Immature natural killer cell (primary cell): Measurements from ENCODE around the gene HP. TPM values are rescaled to one million over a fixed set of nuclear protein-coding genes. Genes with fewer than 3 reads are reported as not detected.

Experiments
- DNase-seq, 3 donors: peaks; one replicate each; pipeline ENCODE4 v3.0.0; 2022; ENCODE audit warnings: mixed read lengths in 1 of 3
- H3K27ac Mint-ChIP-seq, 6 donors: one replicate each; pipeline ENCODE4 v1.8.0; 2020; ENCODE audit warnings: mixed read lengths in 6 of 6, mild to moderate bottlenecking in 5 of 6, inconsistent platforms in 4 of 6, moderate library complexity in 3 of 6
- H3K27me3 Mint-ChIP-seq, 3 donors: one replicate each; pipeline ENCODE4 v1.8.0; 2020 to 2021; ENCODE audit warnings: low read depth in 3 of 3, mild to moderate bottlenecking in 3 of 3, mixed read lengths in 3 of 3, moderate library complexity in 3 of 3, inconsistent platforms in 1 of 3
- H3K36me3 Mint-ChIP-seq, 3 donors: one replicate each; pipeline ENCODE4 v1.8.0; 2020; ENCODE audit warnings: mixed read lengths in 3 of 3, inconsistent platforms in 2 of 3, mild to moderate bottlenecking in 2 of 3
- H3K4me1 Mint-ChIP-seq, 2 donors: one replicate each; pipeline ENCODE4 v1.8.0; 2020; ENCODE audit warnings: inconsistent platforms in 2 of 2, mild to moderate bottlenecking in 2 of 2, mixed read lengths in 2 of 2, moderate library complexity in 1 of 2
- H3K4me3 Mint-ChIP-seq, 5 donors: one replicate each; pipeline ENCODE4 v1.8.0; 2020; ENCODE audit warnings: mild to moderate bottlenecking in 5 of 5, mixed read lengths in 5 of 5, inconsistent platforms in 3 of 5, moderate library complexity in 3 of 5
- H3K9me3 Mint-ChIP-seq, 6 donors: one replicate each; pipeline ENCODE4 v1.8.0; 2020; ENCODE audit warnings: mild to moderate bottlenecking in 6 of 6, mixed read lengths in 6 of 6, inconsistent platforms in 4 of 6, moderate library complexity in 3 of 6
- polyA plus RNA-seq, 3 donors: library from polyadenylated mRNA; unstranded; fragments of 300-500 nt; fragmentation: Illumina TruSeq; gene quantifications; one replicate each; pipeline ENCODE4 v1.2.3, GENCODE V29; 2021

The HP gene
- polyA plus RNA-seq, 3 donors from 2014 or later, result not detected

GRCh38 chr16:72024862-72025382 is 29.4 kb upstream of the HP start:
- Mint-ChIP-seq H3K27ac (peak overlapping the region in 1 of 6 donors; percentile 3), H3K36me3 (peaks cover 10 to 23% (median 10%) of the 10 kb centered on the region in 3 donors), H3K4me1 (no peaks in the 10 kb centered on the region), H3K4me3 (no peak overlapping the region), H3K9me3 (no peaks in the 10 kb centered on the region), H3K27me3 (peaks cover 0 to 2% (median 0%) of the 10 kb centered on the region in 3 donors)
- no peak for DNase-seq

- Mint-ChIP-seq H3K27ac (peak overlapping the region in 1 of 6 donors; percentile 46), H3K36me3 (peaks cover 10 to 23% (median 10%) of the 10 kb centered on the region in 3 donors), H3K4me1 (no peaks in the 10 kb centered on the region), H3K27me3 (peaks cover 0 to 2% (median 0%) of the 10 kb centered on the region in 3 donors), H3K4me3 (no peak overlapping the region), H3K9me3 (no peaks in the 10 kb centered on the region)
- DNase-seq, result no peak
These were observed 28.7 kb upstream of the HP start for GRCh38 chr16:72025404-72026114.

GRCh38 chr16:72027669-72028378 is 26.5 kb upstream of the HP start:
- Mint-ChIP-seq H3K27ac (no peak overlapping the region), H3K4me3 (no peak overlapping the region), H3K4me1 (no peaks in the 10 kb centered on the region), H3K9me3 (no peaks in the 10 kb centered on the region), H3K36me3 (peaks cover 7 to 23% (median 10%) of the 10 kb centered on the region in 3 donors), H3K27me3 (no peaks in the 10 kb centered on the region)
- DNase-seq, result no peak

GRCh38 chr16:72029567-72030271 is 24.6 kb upstream of the HP start:
- Mint-ChIP-seq H3K4me1 (no peaks in the 10 kb centered on the region), H3K36me3 (peaks cover 7 to 14% (median 14%) of the 10 kb centered on the region in 3 donors)

GRCh38 chr16:72033437-72033836 is 20.9 kb upstream of the HP start:
- no peak overlapping the region for H3K27ac Mint-ChIP-seq
- H3K9me3 Mint-ChIP-seq, result no peaks in the 10 kb centered on the region
- DNase-seq, result no peak
- H3K27me3 Mint-ChIP-seq, result no peaks in the 10 kb centered on the region
- H3K4me3 Mint-ChIP-seq, result no peak overlapping the region
- peaks cover 0 to 11% (median 4%) of the 10 kb centered on the region in 3 donors for H3K36me3 Mint-ChIP-seq
- no peaks in the 10 kb centered on the region for H3K4me1 Mint-ChIP-seq

More at GRCh38 chr16:72029567-72030271, 24.6 kb upstream of the HP start:
- DNase-seq, result no peak
- no peak overlapping the region for H3K4me3 Mint-ChIP-seq
- H3K27me3 Mint-ChIP-seq, result no peaks in the 10 kb centered on the region
- H3K27ac Mint-ChIP-seq, result no peak overlapping the region
- no peaks in the 10 kb centered on the region for H3K9me3 Mint-ChIP-seq

GRCh38 chr16:72036098-72036497 is 18.2 kb upstream of the HP start:
- H3K4me3 Mint-ChIP-seq, result no peak overlapping the region
- no peaks in the 10 kb centered on the region for H3K4me1 Mint-ChIP-seq
- no peak overlapping the region for H3K27ac Mint-ChIP-seq
- DNase-seq, result no peak
- no peaks in the 10 kb centered on the region for H3K9me3 Mint-ChIP-seq
- peaks cover 3 to 14% (median 8%) of the 10 kb centered on the region in 3 donors for H3K36me3 Mint-ChIP-seq
- no peaks in the 10 kb centered on the region for H3K27me3 Mint-ChIP-seq

GRCh38 chr16:72042157-72042660 is 12.1 kb upstream of the HP start:
- Mint-ChIP-seq H3K27ac (no peak overlapping the region), H3K4me3 (no peak overlapping the region), H3K4me1 (no peaks in the 10 kb centered on the region), H3K36me3 (peaks cover 3 to 8% (median 7%) of the 10 kb centered on the region in 3 donors), H3K9me3 (no peaks in the 10 kb centered on the region), H3K27me3 (no peaks in the 10 kb centered on the region)
- no peak for DNase-seq

- Mint-ChIP-seq H3K27me3 (no peaks in the 10 kb centered on the region), H3K9me3 (no peaks in the 10 kb centered on the region), H3K4me3 (no peak overlapping the region), H3K4me1 (no peaks in the 10 kb centered on the region), H3K36me3 (peaks cover 7 to 8% (median 8%) of the 10 kb centered on the region in 3 donors), H3K27ac (no peak overlapping the region)
- DNase-seq, result no peak
These were observed 11.2 kb upstream of the HP start for GRCh38 chr16:72043058-72043457.

GRCh38 chr16:72043539-72043938 is 10.8 kb upstream of the HP start:
- no peak overlapping the region for H3K27ac Mint-ChIP-seq
- H3K4me3 Mint-ChIP-seq, result no peak overlapping the region
- no peaks in the 10 kb centered on the region for H3K27me3 Mint-ChIP-seq
- no peaks in the 10 kb centered on the region for H3K9me3 Mint-ChIP-seq
- no peak for DNase-seq
- H3K4me1 Mint-ChIP-seq, result no peaks in the 10 kb centered on the region
- H3K36me3 Mint-ChIP-seq, result peaks cover 7 to 8% (median 8%) of the 10 kb centered on the region in 3 donors

- H3K27me3 Mint-ChIP-seq, result no peaks in the 10 kb centered on the region
- DNase-seq, result no peak
- no peaks in the 10 kb centered on the region for H3K4me1 Mint-ChIP-seq
- peaks cover 8 to 15% (median 12%) of the 10 kb centered on the region in 3 donors for H3K36me3 Mint-ChIP-seq
- no peak overlapping the region for H3K27ac Mint-ChIP-seq
- H3K4me3 Mint-ChIP-seq, result no peak overlapping the region
- peaks cover 0 to 7% (median 4%) of the 10 kb centered on the region in 6 donors for H3K9me3 Mint-ChIP-seq
These were observed 10.0 kb upstream of the HP start for GRCh38 chr16:72044296-72044695.

- Mint-ChIP-seq H3K9me3 (peaks cover 0 to 13% (median 6%) of the 10 kb centered on the region in 6 donors), H3K4me1 (no peaks in the 10 kb centered on the region), H3K27ac (no peak overlapping the region), H3K36me3 (peaks cover 10 to 18% (median 13%) of the 10 kb centered on the region in 3 donors), H3K27me3 (no peaks in the 10 kb centered on the region), H3K4me3 (no peak overlapping the region)
- no peak for DNase-seq
These were observed 9.4 kb upstream of the HP start for GRCh38 chr16:72044825-72045359.

- no peak overlapping the region for H3K27ac Mint-ChIP-seq
- H3K4me1 Mint-ChIP-seq, result no peaks in the 10 kb centered on the region
- H3K36me3 Mint-ChIP-seq, result peaks cover 6 to 17% (median 8%) of the 10 kb centered on the region in 3 donors
- peaks cover 0 to 18% (median 11%) of the 10 kb centered on the region in 6 donors for H3K9me3 Mint-ChIP-seq
- no peaks in the 10 kb centered on the region for H3K27me3 Mint-ChIP-seq
- no peak for DNase-seq
- H3K4me3 Mint-ChIP-seq, result no peak overlapping the region
These were observed 5.2 kb upstream of the HP start for GRCh38 chr16:72049110-72049509.

- Mint-ChIP-seq H3K27me3 (no peaks in the 10 kb centered on the region), H3K27ac (no peak overlapping the region), H3K36me3 (peaks cover 6 to 17% (median 8%) of the 10 kb centered on the region in 3 donors), H3K9me3 (peaks cover 0 to 18% (median 11%) of the 10 kb centered on the region in 6 donors), H3K4me3 (no peak overlapping the region), H3K4me1 (no peaks in the 10 kb centered on the region)
- no peak for DNase-seq
These were observed 3.4 kb upstream of the HP start for GRCh38 chr16:72050769-72051464.
